B cell (primary cell): ENCODE data around the gene PAH. TPM values are rescaled to one million over a fixed set of nuclear protein-coding genes. Genes with fewer than 3 reads are reported as not detected.
A peak's percentile ranks its signal among the peaks of the same experiment; 100 is the strongest.

Experiments
- ATAC-seq: fragments of 200-7000 bp; cut with Tn5 transposase; one replicate; pipeline ENCODE4 v1.10.0; 2021; ENCODE audit warnings: low read depth, mild to moderate bottlenecking, moderate number of reproducible peaks, moderate library complexity
- CTCF ChIA-PET: fragments of 350-600 bp; sonication (Branson Sonifier 250); formaldehyde crosslinking; loops from one replicate; lab custom pipeline; 2021; ENCODE audit warnings: antibody characterized with exemption, inconsistent platforms; lab: Charles Lee
- POLR2A ChIA-PET: fragments of 350-600 bp; sonication (Branson Sonifier 250); formaldehyde crosslinking; loops from one replicate; lab custom pipeline; 2021; ENCODE audit warnings: antibody characterized with exemption; lab: Charles Lee
- DNase-seq: peaks from one replicate; pipeline ENCODE4 v3.0.0; 2013
- H2AFZ ChIP-seq: 2 replicates; pipeline ENCODE4 v1.6.1; 2012; ENCODE audit warnings: mild to moderate bottlenecking, low read depth, low read length; ENCODE audit not compliant: insufficient read depth, poor library complexity, severe bottlenecking
- H3K27ac ChIP-seq, 2 donors: 1 replicate in 1 of 2; 2 replicates in 1 of 2; pipeline ENCODE4 v1.5.1; 2012 to 2013; ENCODE audit warnings: low read length in 2 of 2, mild to moderate bottlenecking in 2 of 2, moderate library complexity in 1 of 2
- H3K27me3 ChIP-seq, 4 experiments: fragments of 200-600 bp in 1 of 4; sonication (generic) in 1 of 4; replicated peaks in 1 of 4; 1 replicate in 2 of 4; 2 replicates in 2 of 4; pipeline versions ENCODE4 v1.6.1 to v1.7.0; 2013 to 2016; ENCODE audit warnings: low read length in 3 of 4, mild to moderate bottlenecking in 2 of 4, mixed read lengths in 1 of 4, moderate library complexity in 1 of 4; ENCODE audit not compliant: insufficient read depth in 4 of 4, control insufficient read depth in 3 of 4; ENCODE audit errors: control extremely low read depth in 1 of 4
- H3K36me3 ChIP-seq, 2 experiments: replicated peaks in 1 of 2; 1 replicate in 1 of 2; 2 replicates in 1 of 2; pipeline versions ENCODE4 v1.6.1 to v1.7.1; 2013; ENCODE audit warnings: low read length in 1 of 2; ENCODE audit not compliant: insufficient read depth in 2 of 2, control insufficient read depth in 1 of 2; ENCODE audit errors: control extremely low read depth in 1 of 2, extremely low read depth in 1 of 2
- H3K4me1 ChIP-seq, 2 donors: fragments of 200-600 bp in 1 of 2; sonication (generic) in 1 of 2; 1 replicate in 1 of 2; 2 replicates in 1 of 2; pipeline versions ENCODE4 v1.5.1 to v1.6.1; 2013 to 2017; ENCODE audit warnings: low read length in 2 of 2; ENCODE audit not compliant: control insufficient read depth in 2 of 2, insufficient read depth in 2 of 2
- H3K4me2 ChIP-seq: replicated peaks from 2 replicates; pipeline ENCODE3; 2012; ENCODE audit warnings: mild to moderate bottlenecking, low read depth, low read length; ENCODE audit not compliant: poor library complexity, severe bottlenecking
- H3K4me3 ChIP-seq, 5 experiments: fragments of 200-600 bp in 1 of 5; sonication (generic) in 1 of 5; 1 replicate in 3 of 5; 2 replicates in 2 of 5; pipeline versions ENCODE4 v1.5.1 to v1.7.0; 2011 to 2016; ENCODE audit warnings: low read length in 4 of 5, mild to moderate bottlenecking in 4 of 5, low read depth in 2 of 5, control low read depth in 1 of 5, moderate library complexity in 1 of 5; ENCODE audit not compliant: insufficient read depth in 1 of 5; ENCODE audit errors: control extremely low read depth in 1 of 5, extremely low read depth in 1 of 5
- H3K79me2 ChIP-seq: fragments of 200-600 bp; sonication (generic); one replicate; pipeline ENCODE4 v1.6.0; 2016; ENCODE audit warnings: low read length; ENCODE audit not compliant: control insufficient read depth, insufficient read depth
- H3K9ac ChIP-seq: fragments of 200-600 bp; sonication (generic); 2 replicates; pipeline ENCODE4 v1.6.1; 2017; ENCODE audit warnings: mild to moderate bottlenecking, low read length, moderate library complexity
- H3K9me3 ChIP-seq, 3 donors: one replicate each; pipeline versions ENCODE4 v1.6.1 to v1.7.1; 2013; ENCODE audit warnings: low read length in 2 of 3; ENCODE audit not compliant: control insufficient read depth in 2 of 3, insufficient read depth in 1 of 3; ENCODE audit errors: control extremely low read depth in 1 of 3
- H4K20me1 ChIP-seq: 2 replicates; pipeline ENCODE4 v1.6.0; 2012; ENCODE audit warnings: mild to moderate bottlenecking, low read length; ENCODE audit not compliant: insufficient read depth, control insufficient read depth, poor library complexity, severe bottlenecking
- H3K27ac Mint-ChIP-seq: one replicate; pipeline ENCODE4 v1.8.0; 2021; ENCODE audit warnings: mixed read lengths
- H3K27me3 Mint-ChIP-seq: one replicate; pipeline ENCODE4 v1.8.0; 2021; ENCODE audit warnings: mixed read lengths
- H3K4me1 Mint-ChIP-seq: one replicate; pipeline ENCODE4 v1.8.0; 2021; ENCODE audit warnings: mixed read lengths
- H3K4me3 Mint-ChIP-seq: one replicate; pipeline ENCODE4 v1.8.0; 2021; ENCODE audit warnings: mixed read lengths
- H3K9me3 Mint-ChIP-seq: one replicate; pipeline ENCODE4 v1.8.0; 2022; ENCODE audit warnings: mixed read lengths; ENCODE audit not compliant: insufficient read depth
- EZH2 ChIP-seq: IDR thresholded peaks from 2 replicates; pipeline ENCODE4 v1.6.1; 2012; ENCODE audit warnings: borderline replicate concordance, low read depth, mild to moderate bottlenecking, moderate library complexity, low read length; ENCODE audit not compliant: insufficient read depth, poor library complexity, severe bottlenecking
- WGBS: methylation state at CpG from one replicate; pipeline ENCODE4 v1.1.5; 2013; ENCODE audit warnings: missing lambda C conversion rate; ENCODE audit not compliant: insufficient coverage; 5-methylcytosine and 5-hydroxymethylcytosine counted together
- intact Hi-C: fragments of 100-400 bp; cut with micrococcal nuclease; formaldehyde crosslinking; loops from one replicate; pipeline ENCODE4 v1.10.0; 2022
- polyA plus RNA-seq: library from polyadenylated mRNA; depleted of rRNA; stranded (reverse); fragments of >200 nt; gene quantifications from 2 replicates; pipeline ENCODE4 v1.2.3, GENCODE V29; 2012
- total RNA-seq, 2 donors: library from RNA; stranded (reverse); fragments of 120-200 nt in 1 of 2; gene quantifications; 1 replicate in 1 of 2; 2 replicates in 1 of 2; pipeline versions ENCODE4 v1.2.3 to v1.2.4, GENCODE V29; 2013 to 2022
- TF ChIP-seq, protein P1 (sequence below): fragments of 200-600 bp; IDR thresholded peaks from one replicate; pipeline ENCODE4 v1.8.0; 2022; ENCODE audit warnings: antibody characterized with exemption, mild to moderate bottlenecking

The PAH gene
- total and polyA plus RNA-seq, 2 donors (not counting 1 experiment from before 2014, with no cell fraction given): 0.25 TPM; not detected in 1

GRCh38 chr12:102950950-102951619, 34.0 kb upstream of the PAH start:
- H3K9me3 Mint-ChIP-seq: no peaks in the 10 kb centered on the region
- TF ChIP-seq, protein P1, sequence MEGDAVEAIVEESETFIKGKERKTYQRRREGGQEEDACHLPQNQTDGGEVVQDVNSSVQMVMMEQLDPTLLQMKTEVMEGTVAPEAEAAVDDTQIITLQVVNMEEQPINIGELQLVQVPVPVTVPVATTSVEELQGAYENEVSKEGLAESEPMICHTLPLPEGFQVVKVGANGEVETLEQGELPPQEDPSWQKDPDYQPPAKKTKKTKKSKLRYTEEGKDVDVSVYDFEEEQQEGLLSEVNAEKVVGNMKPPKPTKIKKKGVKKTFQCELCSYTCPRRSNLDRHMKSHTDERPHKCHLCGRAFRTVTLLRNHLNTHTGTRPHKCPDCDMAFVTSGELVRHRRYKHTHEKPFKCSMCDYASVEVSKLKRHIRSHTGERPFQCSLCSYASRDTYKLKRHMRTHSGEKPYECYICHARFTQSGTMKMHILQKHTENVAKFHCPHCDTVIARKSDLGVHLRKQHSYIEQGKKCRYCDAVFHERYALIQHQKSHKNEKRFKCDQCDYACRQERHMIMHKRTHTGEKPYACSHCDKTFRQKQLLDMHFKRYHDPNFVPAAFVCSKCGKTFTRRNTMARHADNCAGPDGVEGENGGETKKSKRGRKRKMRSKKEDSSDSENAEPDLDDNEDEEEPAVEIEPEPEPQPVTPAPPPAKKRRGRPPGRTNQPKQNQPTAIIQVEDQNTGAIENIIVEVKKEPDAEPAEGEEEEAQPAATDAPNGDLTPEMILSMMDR: no peak
- TF ChIP-seq EZH2: no peak
- Histone ChIP-seq H3K4me3 (no peak overlapping the region), H4K20me1 (no peaks in the 10 kb centered on the region), H3K27ac (no peak overlapping the region), H2AFZ (peak overlapping the region; percentile 25), H3K4me1 (peaks cover 13 to 17% of the 10 kb centered on the region in 2 donors), H3K9me3 (peaks cover 0 to 5% (median 1%) of the 10 kb centered on the region in 3 donors), H3K36me3 (no peaks in the 10 kb centered on the region), H3K79me2 (no peaks in the 10 kb centered on the region), H3K27me3 (peaks cover 1 to 62% (median 44%) of the 10 kb centered on the region in 4 experiments), H3K9ac (peak overlapping the region; percentile 4), H3K4me2 (peak overlapping the region; percentile 46)
- CTCF ChIA-PET: interaction anchor here (0.7 to 7.7 kb wide), 10 partner anchors 11 to 597 kb away, joined by 3 to 260 read pairs (median 4); partner anchors contain the start of gene C12orf42
- ATAC-seq (no peak), DNase-seq (no peak)
- peak overlapping the region; percentile 56 for H3K4me3 Mint-ChIP-seq
- WGBS: 10% methylated on average over 16 of the region's 21 CpGs
- H3K4me1 Mint-ChIP-seq: peaks cover 12% of the 10 kb centered on the region
- intact Hi-C loops: loop anchor here (10.0 kb wide), 1 partner anchor 354 kb away; no protein-coding TSS in a partner anchor
- H3K27me3 Mint-ChIP-seq: peaks cover 79% of the 10 kb centered on the region
- POLR2A ChIA-PET: interaction anchor here (0.7 kb wide), 1 partner anchor 20 kb away, joined by 3 read pairs; no protein-coding TSS in a partner anchor
- no peak overlapping the region for H3K27ac Mint-ChIP-seq
